ENCODE results near the gene IFI35. TPM values are rescaled to one million over a fixed set of nuclear protein-coding genes. Genes with fewer than 3 reads are reported as not detected.
"Not testable (repeated sequence)": the region's sequence is repeated elsewhere in the genome, so short reads cannot be mapped to it uniquely, and the experiment has no call there.

IFI35 gene
- polyA plus RNA-seq, 2 of the 4 experiments (the other 2 are of a cell fraction) = 10.8 to 20.2 TPM

GRCh38 chr17:42992872-42993271 is 13.7 kb upstream of the IFI35 start:
- H3K27ac ChIP-seq = no peak overlapping the region
- H3K9me3 ChIP-seq = no peaks in the 10 kb centered on the region
- no peak for ATAC-seq
- no peak overlapping the region for H3K4me2 ChIP-seq
- TF ChIP-seq HMGXB4 (CRISPR knock-in tag; IDR thresholded peaks at IDR 0.05; ENCODE audit: borderline replicate concordance) = no peak
- TF ChIP-seq KDM1A (IDR thresholded peaks at IDR 0.05; ENCODE audit: low read depth) = no peak
- no peak for TF ChIP-seq JUNB (IDR thresholded peaks at IDR 0.05)
- no peak for TF ChIP-seq BCL3 (IDR thresholded peaks at IDR 0.05)
- no peak for TF ChIP-seq E2F6 (IDR thresholded peaks at IDR 0.05; ENCODE audit: borderline replicate concordance, low read depth)
- TF ChIP-seq HEYL (CRISPR knock-in tag; IDR thresholded peaks at IDR 0.05) = no peak
- no peak for TF ChIP-seq CEBPB (IDR thresholded peaks at IDR 0.05)
- no peak for TF ChIP-seq CBX2 (IDR thresholded peaks at IDR 0.05; ENCODE audit: borderline replicate concordance, low read depth)
- no peak for TF ChIP-seq POLR2A (IDR thresholded peaks at IDR 0.05; ENCODE audit: low read length)
- no peak for TF ChIP-seq SMC3 (IDR thresholded peaks at IDR 0.05)
- TF ChIP-seq ESRRA (IDR thresholded peaks at IDR 0.05; ENCODE audit: borderline replicate concordance, low read length) = no peak
- DNase-seq (ENCODE audit: low read depth in 1 of 2, low spot score in 1 of 2) = no peak
- WGBS (ENCODE audit: missing lambda C conversion rate) = 81% methylated on average over 5 of the region's 5 CpGs
- CTCF ChIA-PET = interaction anchor here (1.4 to 1.9 kb wide), 4 partner anchors 14 to 169 kb away, joined by 4 to 8 read pairs (median 5); partner anchors contain the start of genes AOC2 and BECN1
- POLR2A ChIA-PET = no interaction called here
- H3K4me3 ChIP-seq = no peak overlapping the region
- FAIRE-seq = no peak
- H3K4me1 ChIP-seq = peaks cover 45% of the 10 kb centered on the region

GRCh38 chr17:42993913-42994312 is 12.7 kb upstream of the IFI35 start:
- POLR2A ChIA-PET; H3K4me3 ChIP-seq; H3K9me3 ChIP-seq; H3K27ac ChIP-seq; FAIRE-seq; DNase-seq (ENCODE audit: low read depth in 1 of 2, low spot score in 1 of 2); ATAC-seq; H3K4me2 ChIP-seq: not testable (repeated sequence)
- whole genome bisulfite sequencing (ENCODE audit: missing lambda C conversion rate) = 83% methylated on average over 10 of the region's 10 CpGs
- H3K4me1 ChIP-seq = peaks cover 37% of the 10 kb centered on the region
- CTCF ChIA-PET = interaction anchor here (0.5 to 1.8 kb wide), 2 partner anchors 15 to 416 kb away, joined by 3 to 6 read pairs; no protein-coding TSS in a partner anchor

GRCh38 chr17:42997390-42997983 is 9.1 kb upstream of the IFI35 start:
- no peak for FAIRE-seq
- 7% methylated on average over 5 of the region's 5 CpGs for WGBS (ENCODE audit: missing lambda C conversion rate)
- Histone ChIP-seq H3K4me2 (peak overlapping the region; percentile 76), H3K27ac (peak overlapping the region; percentile 55 to 91), H3K4me3 (peak overlapping the region; percentile 30), H3K4me1 (peaks cover 40% of the 10 kb centered on the region), H3K9me3 (no peaks in the 10 kb centered on the region)
- ChIA-PET POLR2A (interaction anchor here (0.6 to 3.0 kb wide), 38 partner anchors 9 to 1067 kb away, joined by 3 to 48 read pairs (median 6); partner anchors contain the start of genes AARSD1, BECN1, BRCA1 and IFI35), CTCF (interaction anchor here (0.7 to 5.6 kb wide), 34 partner anchors 8 to 419 kb away, joined by 3 to 86 read pairs (median 5); partner anchors contain the start of genes AARSD1, AOC2, IFI35 and PSMC3IP)
- ATAC-seq = peak; percentile 14 to 40; a peak in 5 of 6 replicates
- no peak for DNase-seq (ENCODE audit: low read depth in 1 of 2, low spot score in 1 of 2)
- TF ChIP-seq POLR2A (IDR thresholded peaks at IDR 0.05; ENCODE audit: low read length) (no peak), HOXA7 (CRISPR knock-in tag; IDR thresholded peaks at IDR 0.05) (peak; percentile 83)
